ENCODE results near the gene RPS19.

DNA sequence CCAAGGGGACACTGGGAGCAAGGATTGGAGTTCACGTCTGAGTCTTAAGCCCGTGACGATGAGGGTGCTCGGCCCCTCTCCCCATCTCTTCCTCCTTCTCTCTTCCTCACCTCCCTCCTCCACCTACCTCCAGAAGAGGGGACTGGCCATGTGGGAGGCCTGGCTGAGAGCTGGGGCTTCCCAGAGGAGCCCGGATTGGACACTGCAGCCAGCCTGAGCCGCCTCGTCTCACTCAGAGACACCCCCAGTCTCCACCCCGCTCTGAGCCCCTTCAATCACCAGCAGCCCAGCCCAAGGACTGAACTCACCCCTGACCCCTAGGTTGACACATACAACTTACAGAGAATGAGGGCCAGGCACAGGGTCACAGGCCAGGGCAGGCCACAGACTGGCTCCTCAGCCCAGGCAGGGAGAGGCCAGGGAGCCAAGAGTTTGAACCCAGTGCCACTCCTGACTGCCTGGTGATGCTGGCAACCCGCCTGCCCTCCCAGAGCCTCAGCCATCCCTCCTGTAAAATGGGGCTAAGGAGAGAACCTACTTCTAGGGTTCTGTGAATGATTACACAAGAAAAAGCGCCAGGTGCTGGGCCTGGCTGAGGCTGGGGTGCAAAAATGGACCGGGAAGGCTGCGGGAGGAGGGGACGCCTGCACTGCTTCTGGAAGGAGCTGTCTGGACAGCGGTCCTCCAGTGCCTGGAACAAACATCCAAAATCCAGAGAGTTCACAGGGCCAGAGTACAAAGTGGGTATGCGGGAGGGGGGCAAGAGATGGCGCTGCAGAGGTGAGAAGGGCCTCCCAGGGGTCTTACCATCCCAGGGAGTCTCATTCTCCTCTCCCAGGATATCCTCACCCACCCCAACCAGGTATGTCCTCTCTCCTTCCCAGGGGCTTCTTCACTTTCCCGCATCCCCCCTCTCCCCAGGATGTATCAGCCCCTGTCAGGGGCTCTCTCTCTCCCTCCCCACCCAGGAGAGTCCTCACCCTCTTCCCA lies 18.2 kb downstream of the RPS19 start:
- TF ChIP-seq, protein P1, sequence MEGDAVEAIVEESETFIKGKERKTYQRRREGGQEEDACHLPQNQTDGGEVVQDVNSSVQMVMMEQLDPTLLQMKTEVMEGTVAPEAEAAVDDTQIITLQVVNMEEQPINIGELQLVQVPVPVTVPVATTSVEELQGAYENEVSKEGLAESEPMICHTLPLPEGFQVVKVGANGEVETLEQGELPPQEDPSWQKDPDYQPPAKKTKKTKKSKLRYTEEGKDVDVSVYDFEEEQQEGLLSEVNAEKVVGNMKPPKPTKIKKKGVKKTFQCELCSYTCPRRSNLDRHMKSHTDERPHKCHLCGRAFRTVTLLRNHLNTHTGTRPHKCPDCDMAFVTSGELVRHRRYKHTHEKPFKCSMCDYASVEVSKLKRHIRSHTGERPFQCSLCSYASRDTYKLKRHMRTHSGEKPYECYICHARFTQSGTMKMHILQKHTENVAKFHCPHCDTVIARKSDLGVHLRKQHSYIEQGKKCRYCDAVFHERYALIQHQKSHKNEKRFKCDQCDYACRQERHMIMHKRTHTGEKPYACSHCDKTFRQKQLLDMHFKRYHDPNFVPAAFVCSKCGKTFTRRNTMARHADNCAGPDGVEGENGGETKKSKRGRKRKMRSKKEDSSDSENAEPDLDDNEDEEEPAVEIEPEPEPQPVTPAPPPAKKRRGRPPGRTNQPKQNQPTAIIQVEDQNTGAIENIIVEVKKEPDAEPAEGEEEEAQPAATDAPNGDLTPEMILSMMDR (IDR thresholded peaks at IDR 0.05), result no peak
- no peak for TF ChIP-seq POLR2A (IDR thresholded peaks at IDR 0.05)

All from testis (tissue), 2 donors.